ENCODE results near the gene DLGAP3. TPM values are rescaled to one million over a fixed set of nuclear protein-coding genes. Genes with fewer than 3 reads are reported as not detected.
"Not testable (repeated sequence)": the region's sequence is repeated elsewhere in the genome, so short reads cannot be mapped to it uniquely, and the experiment has no call there.

The DLGAP3 gene
- total RNA-seq, 4 donors from 2014 or later: 0.25 to 0.84 (median 0.30) TPM

- DNase-seq (ENCODE audit: low spot score) (no peak), ATAC-seq (ENCODE audit: low FRiP score) (no peak)
- no peak for TF ChIP-seq CTCF (IDR thresholded peaks at IDR 0.05)
Observed at GRCh38 chr1:34950428-34950827, 21.0 kb upstream of the DLGAP3 start.

GRCh38 chr1:34948739-34949138 is 19.3 kb upstream of the DLGAP3 start:
- DNase-seq (ENCODE audit: low spot score): not testable (repeated sequence)

GRCh38 chr1:34947641-34948314 is 18.3 kb upstream of the DLGAP3 start:
- not testable (repeated sequence) for ATAC-seq (ENCODE audit: low FRiP score); DNase-seq (ENCODE audit: low spot score)

More at GRCh38 chr1:34948739-34949138, 19.3 kb upstream of the DLGAP3 start:
- not testable (repeated sequence) for ATAC-seq (ENCODE audit: low FRiP score)

GRCh38 chr1:34946211-34946610 is 16.8 kb upstream of the DLGAP3 start:
- DNase-seq (ENCODE audit: low spot score) (no peak), ATAC-seq (ENCODE audit: low FRiP score) (no peak)
- no peak for TF ChIP-seq CTCF (IDR thresholded peaks at IDR 0.05)

- not testable (repeated sequence) for ATAC-seq (ENCODE audit: low FRiP score); DNase-seq (ENCODE audit: low spot score)
Observed at GRCh38 chr1:34941798-34942197, 12.3 kb upstream of the DLGAP3 start.

- TF ChIP-seq CTCF (IDR thresholded peaks at IDR 0.05): no peak
- ATAC-seq (ENCODE audit: low FRiP score): no peak
- DNase-seq (ENCODE audit: low spot score): no peak
Observed at GRCh38 chr1:34930702-34931071, 1.2 kb upstream of the DLGAP3 start.

GRCh38 chr1:34929853-34930701 is 627 bp upstream of the DLGAP3 start:
- no peak for TF ChIP-seq CTCF (IDR thresholded peaks at IDR 0.05)
- ATAC-seq (ENCODE audit: low FRiP score) (peak; percentile 49), DNase-seq (ENCODE audit: low spot score) (no peak)

- no peak for TF ChIP-seq CTCF (IDR thresholded peaks at IDR 0.05)
- ATAC-seq (ENCODE audit: low FRiP score) (no peak), DNase-seq (ENCODE audit: low spot score) (no peak)
Observed at GRCh38 chr1:34928699-34929496, 552 bp downstream of the DLGAP3 start.

Measured in omental fat pad (tissue), 4 donors.